HCT116 (cell line): Measurements from ENCODE around the gene TARM1. TPM values are rescaled to one million over a fixed set of nuclear protein-coding genes. Genes with fewer than 3 reads are reported as not detected.

Source experiments
- ATAC-seq: fragments of 200-7000 bp; cut with Tn5 transposase; 2 replicates; pipeline ENCODE4 v1.9.1; 2020; ENCODE audit warnings: mild to moderate bottlenecking, moderate library complexity
- BruUV-seq: library from RNA; stranded (reverse); fragments of 400-500 nt; replicated peaks from 2 replicates; lab custom pipeline; 2021; lab: Mats Ljungman, UMichigan
- CTCF ChIA-PET: fragments of 300-600 bp; sonication (Branson Sonifier 250); formaldehyde crosslinking; loops from one replicate; lab custom pipeline; 2021; ENCODE audit warnings: antibody characterized with exemption; lab: Charles Lee
- POLR2A ChIA-PET: fragments of 300-600, 350-600 bp; sonication (Branson Sonifier 250); formaldehyde crosslinking; loops from one replicate; lab custom pipeline; 2021; ENCODE audit warnings: antibody characterized with exemption; lab: Charles Lee
- RAD21 ChIA-PET, 2 experiments: fragments of 300-600 bp; sonication (Branson Sonifier 250); formaldehyde crosslinking; loops; one replicate each; lab custom pipeline; 2023; ENCODE audit warnings: low total read pairs in 2 of 2; ENCODE audit not compliant: uncharacterized antibody in 2 of 2, unreplicated experiment in 2 of 2, low non-redundant PET in 1 of 2; lab: Charles Lee
- DNase-seq: peaks from one replicate; pipeline ENCODE4 v3.0.0-alpha.2; 2010; ENCODE audit warnings: low read depth, low spot score
- H2AFZ ChIP-seq: fragments of 200-600 bp; shearing (Covaris generic), sonication (generic); 2 replicates; pipeline ENCODE4 v1.6.1; 2017; ENCODE audit warnings: low read depth, mixed run types, mixed read lengths, antibody characterized with exemption, low read length; ENCODE audit not compliant: poor library complexity, severe bottlenecking
- H3K27ac ChIP-seq: 2 replicates; pipeline ENCODE4 v1.5.1; 2012; ENCODE audit warnings: low read depth, low read length
- H3K27me3 ChIP-seq: fragments of 200-600 bp; sonication (generic); 2 replicates; pipeline ENCODE4 v1.6.1; 2016; ENCODE audit warnings: mixed run types, low read length, mixed read lengths; ENCODE audit not compliant: insufficient read depth
- H3K36me3 ChIP-seq, 2 experiments: fragments of 200-500 bp in 1 of 2; fragments of 200-600 bp in 1 of 2; sonication (Bioruptor generic) in 1 of 2; sonication (generic) in 1 of 2; 2 replicates each; pipeline versions ENCODE4 v1.5.1 to v1.6.1; 2014 to 2016; ENCODE audit warnings: low read length in 2 of 2, inconsistent platforms in 1 of 2, mixed read lengths in 1 of 2, mixed run types in 1 of 2; ENCODE audit not compliant: insufficient read depth in 2 of 2, control insufficient read depth in 1 of 2
- H3K4me1 ChIP-seq, 2 experiments: fragments of 200-600 bp in 1 of 2; sonication (generic) in 1 of 2; 2 replicates each; pipeline versions ENCODE4 v1.5.1 to v1.6.1; 2012 to 2017; ENCODE audit warnings: low read length in 2 of 2, inconsistent platforms in 1 of 2, mild to moderate bottlenecking in 1 of 2, mixed read lengths in 1 of 2, mixed run types in 1 of 2, moderate library complexity in 1 of 2; ENCODE audit not compliant: insufficient read depth in 2 of 2, control insufficient read depth in 1 of 2
- H3K4me2 ChIP-seq: fragments of 200-600 bp; sonication (generic); 2 replicates; pipeline ENCODE4 v1.6.1; 2017; ENCODE audit warnings: mixed run types, low read length, mixed read lengths
- H3K4me3 ChIP-seq, 2 experiments: fragments of 200-600 bp in 1 of 2; sonication (generic) in 1 of 2; replicated peaks in 1 of 2; 2 replicates each; pipeline ENCODE4 v1.5.1; 2011 to 2016; ENCODE audit warnings: low read length in 2 of 2, control low read depth in 1 of 2, low read depth in 1 of 2, mild to moderate bottlenecking in 1 of 2, mixed read lengths in 1 of 2, mixed run types in 1 of 2
- H3K79me2 ChIP-seq: fragments of 200-600 bp; sonication (generic); 2 replicates; pipeline ENCODE4 v1.6.1; 2017; ENCODE audit warnings: mild to moderate bottlenecking, mixed run types, low read length, moderate library complexity, mixed read lengths; ENCODE audit not compliant: insufficient read depth
- H3K9ac ChIP-seq: fragments of 200-600 bp; sonication (generic); 2 replicates; pipeline ENCODE4 v1.6.1; 2016; ENCODE audit warnings: low read length, mixed read lengths
- H3K9me2 ChIP-seq: fragments of 200-600 bp; sonication (generic), shearing (Covaris generic); 2 replicates; pipeline ENCODE4 v1.6.1; 2017; ENCODE audit warnings: mixed run types, mild to moderate bottlenecking, moderate library complexity; ENCODE audit not compliant: insufficient read depth
- H3K9me3 ChIP-seq, 2 experiments: fragments of 200-500 bp in 1 of 2; fragments of 200-600 bp in 1 of 2; sonication (Bioruptor generic) in 1 of 2; sonication (generic) in 1 of 2; 2 replicates each; pipeline ENCODE4 v1.6.1; 2014 to 2017; ENCODE audit warnings: low read length in 2 of 2, mixed read lengths in 2 of 2, inconsistent platforms in 1 of 2, low read depth in 1 of 2, mild to moderate bottlenecking in 1 of 2, mixed run types in 1 of 2, moderate library complexity in 1 of 2; ENCODE audit not compliant: control insufficient read depth in 1 of 2, insufficient read depth in 1 of 2
- H4K20me1 ChIP-seq: fragments of 200-600 bp; sonication (generic), shearing (Covaris generic); 2 replicates; pipeline ENCODE4 v1.6.1; 2017; ENCODE audit warnings: mixed run types, mild to moderate bottlenecking, moderate library complexity; ENCODE audit not compliant: insufficient read depth
- ATF3 ChIP-seq: IDR thresholded peaks from 2 replicates; pipeline ENCODE4 v1.6.1; 2012
- CBX3 ChIP-seq: IDR thresholded peaks from 2 replicates; pipeline ENCODE4 v1.6.1; 2012; ENCODE audit warnings: low read depth
- CTCF ChIP-seq, 3 experiments: fragments of 200-600 bp in 1 of 3; sonication (generic) in 1 of 3; IDR thresholded peaks in 2 of 3; conservative IDR thresholded peaks in 1 of 3; 2 replicates each; pipeline ENCODE4 v1.5.1; 2012 to 2017; ENCODE audit warnings: low read depth in 2 of 3, low read length in 2 of 3, antibody characterized with exemption in 1 of 3, borderline replicate concordance in 1 of 3, control low read depth in 1 of 3, mild to moderate bottlenecking in 1 of 3, mixed read lengths in 1 of 3, mixed run types in 1 of 3, moderate library complexity in 1 of 3; ENCODE audit not compliant: insufficient read depth in 1 of 3
- EGR1 ChIP-seq: IDR thresholded peaks from 2 replicates; pipeline ENCODE4 v1.6.1; 2012; ENCODE audit warnings: low read depth
- ELF1 ChIP-seq: IDR thresholded peaks from 2 replicates; pipeline ENCODE4 v1.6.1; 2012; ENCODE audit warnings: low read depth, borderline replicate concordance
- EZH2 ChIP-seq: fragments of 200-600 bp; sonication (generic); IDR thresholded peaks from 2 replicates; pipeline ENCODE4 v1.6.1; 2017; ENCODE audit warnings: antibody characterized with exemption, mixed run types
- EZH2phosphoT487 ChIP-seq: fragments of 200-600 bp; IDR thresholded peaks from 2 replicates; pipeline ENCODE4 v1.6.1; 2018; ENCODE audit warnings: antibody characterized with exemption, borderline replicate concordance
- JUND ChIP-seq: IDR thresholded peaks from 2 replicates; pipeline ENCODE4 v1.6.1; 2012
- MAX ChIP-seq: IDR thresholded peaks from 2 replicates; pipeline ENCODE4 v1.6.1; 2012
- POLR2A ChIP-seq: IDR thresholded peaks from 2 replicates; pipeline ENCODE4 v1.7.0; 2011; ENCODE audit warnings: borderline replicate concordance; ENCODE audit not compliant: insufficient read depth, insufficient read length; ENCODE audit errors: extremely low read depth
- POLR2AphosphoS5 ChIP-seq: IDR thresholded peaks from 2 replicates; pipeline ENCODE4 v1.6.1; 2011; ENCODE audit warnings: mild to moderate bottlenecking, low read depth, low read length, moderate library complexity
- RAD21 ChIP-seq: IDR thresholded peaks from 2 replicates; pipeline ENCODE4 v1.6.1; 2012; ENCODE audit warnings: low read depth, mild to moderate bottlenecking
- REST ChIP-seq: IDR thresholded peaks from 2 replicates; pipeline ENCODE4 v1.6.1; 2012; ENCODE audit warnings: low read depth
- SP1 ChIP-seq: IDR thresholded peaks from 2 replicates; pipeline ENCODE4 v1.6.1; 2012; ENCODE audit warnings: low read depth
- ZBTB33 ChIP-seq: IDR thresholded peaks from 2 replicates; pipeline ENCODE4 v1.6.1; 2011; ENCODE audit warnings: mild to moderate bottlenecking, low read length, moderate library complexity; ENCODE audit not compliant: insufficient replicate concordance; ENCODE audit errors: extremely low read depth
- ZFX ChIP-seq: fragments of 450-650 bp; IDR thresholded peaks from 2 replicates; pipeline ENCODE4 v1.6.1; 2017
- ZNF274 ChIP-seq: fragments of 200-500 bp; sonication (Bioruptor generic); IDR thresholded peaks from 2 replicates; pipeline ENCODE4 v1.6.1; 2014; ENCODE audit warnings: mild to moderate bottlenecking, low read depth, low read length, inconsistent platforms
- intact Hi-C: fragments of 100-400 bp; cut with micrococcal nuclease; formaldehyde crosslinking; loops from 2 replicates; pipeline ENCODE4 v1.10.0; 2022
- total RNA-seq: library from RNA; stranded (reverse); gene quantifications from one replicate; pipeline ENCODE4 v1.2.1, GENCODE V29; 2021; ENCODE audit not compliant: unreplicated experiment

TARM1 gene
- total RNA-seq, 1 experiment from 2014 or later, result not detected

GRCh38 chr19:54129617-54129996 lies 48.4 kb upstream of the TARM1 start:
- H3K9me3 ChIP-seq, result no peaks in the 10 kb centered on the region
- intact Hi-C loops, result no loop called here
- TF ChIP-seq JUND (no peak), MAX (no peak), POLR2AphosphoS5 (no peak), ZNF274 (no peak), POLR2A (no peak), ELF1 (no peak), SP1 (no peak), EZH2 (no peak), CTCF (IDR thresholded peaks at IDR 0.05 in 2 of 3, conservative IDR thresholded peaks at IDR 0.05 in 1 of 3; ENCODE audit: borderline replicate concordance in 1 of 3, insufficient read depth in 1 of 3, low read depth in 2 of 3, low read length in 2 of 3) (no peak), EGR1 (no peak), ZFX (no peak), ATF3 (no peak), CBX3 (no peak), ZBTB33 (no peak), EZH2phosphoT487 (no peak), RAD21 (no peak), REST (no peak)
- TF ChIP-seq, all 23 proteins: peak for 0
- Histone ChIP-seq H3K4me1 (peaks cover 5 to 6% of the 10 kb centered on the region in 2 experiments; a peak in 2 of 4 replicates), H3K4me2 (no peak overlapping the region), H3K27ac (no peak overlapping the region), H3K79me2 (no peaks in the 10 kb centered on the region), H3K36me3 (peaks cover 22 to 31% of the 10 kb centered on the region in 2 experiments; a peak in 3 of 4 replicates), H3K4me3 (no peak overlapping the region), H3K9me2 (no peaks in the 10 kb centered on the region), H4K20me1 (no peaks in the 10 kb centered on the region), H3K9ac (no peak overlapping the region), H3K27me3 (no peaks in the 10 kb centered on the region), H2AFZ (no peak overlapping the region)
- RAD21 ChIA-PET, result no interaction called here
- POLR2A ChIA-PET, result no interaction called here
- ATAC-seq (no peak), DNase-seq (no peak)
- no TSS peak for BruUV-seq
- CTCF ChIA-PET, result no interaction called here
